GM21825 (cell line): ENCODE data around the gene DUS3L.
"Not testable (repeated sequence)": the region's sequence is repeated elsewhere in the genome, so short reads cannot be mapped to it uniquely, and the experiment has no call there.

Source experiments
- ATAC-seq: cut with Tn5 transposase; IDR thresholded peaks from one replicate; pipeline ENCODE4 v1.9.1; 2021; ENCODE audit warnings: mild to moderate bottlenecking, moderate library complexity; ENCODE audit not compliant: unreplicated experiment

The DUS3L gene

GRCh38 chr19:5800361-5801270 is 9.7 kb upstream of the DUS3L start:
- ATAC-seq: no peak

DNA sequence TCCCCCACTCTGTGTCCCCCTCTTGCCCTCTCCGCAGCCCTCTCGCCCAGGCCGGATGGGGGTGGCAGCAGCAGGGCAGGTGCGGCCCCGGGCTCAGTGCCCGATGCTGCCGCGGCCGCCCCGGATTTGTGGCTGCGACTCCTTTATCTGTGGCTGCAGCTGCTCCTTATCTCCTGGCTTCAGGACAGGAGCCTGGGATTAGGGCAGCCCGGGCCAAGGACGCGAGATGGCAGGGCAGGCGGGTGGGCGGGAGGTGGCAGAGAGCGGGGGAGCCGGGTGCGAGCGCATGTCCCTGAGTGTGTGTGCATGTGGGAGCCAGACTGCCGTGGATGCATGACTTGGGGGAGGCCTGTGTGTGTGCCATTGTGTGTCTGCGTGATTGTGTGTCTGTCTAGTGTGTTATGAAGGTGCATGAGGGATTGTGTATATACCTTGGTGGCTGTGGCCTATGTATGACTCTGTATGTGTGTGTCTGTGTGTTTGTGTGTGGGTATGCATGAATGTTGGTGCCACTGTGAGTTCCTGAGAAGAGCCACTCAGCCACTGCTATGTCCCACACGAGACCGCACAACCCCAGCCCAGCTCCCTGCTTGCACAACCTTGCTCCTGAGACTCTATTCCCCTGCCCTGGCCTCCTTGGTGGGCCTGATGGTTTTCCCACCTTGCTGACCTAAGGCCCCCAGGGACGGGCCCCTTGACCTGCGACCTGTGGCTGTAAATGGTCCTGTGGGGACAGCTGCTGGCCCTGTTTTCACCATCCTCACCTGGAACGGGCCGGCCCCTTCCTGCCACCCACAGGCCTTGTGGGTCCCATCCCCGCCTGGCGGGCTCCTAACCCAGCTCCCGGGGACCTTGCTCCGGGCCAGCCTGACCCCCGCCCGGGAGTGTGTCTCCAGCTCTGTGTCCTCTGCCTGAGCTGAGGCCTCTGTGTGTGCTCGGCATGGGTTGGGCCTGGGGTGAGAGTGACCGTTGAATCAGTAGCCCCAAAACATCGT is 8.6 kb upstream of the DUS3L start:
- ATAC-seq: no peak

- ATAC-seq: no peak
Measured at GRCh38 chr19:5798244-5798643, 7.3 kb upstream of the DUS3L start.

DNA sequence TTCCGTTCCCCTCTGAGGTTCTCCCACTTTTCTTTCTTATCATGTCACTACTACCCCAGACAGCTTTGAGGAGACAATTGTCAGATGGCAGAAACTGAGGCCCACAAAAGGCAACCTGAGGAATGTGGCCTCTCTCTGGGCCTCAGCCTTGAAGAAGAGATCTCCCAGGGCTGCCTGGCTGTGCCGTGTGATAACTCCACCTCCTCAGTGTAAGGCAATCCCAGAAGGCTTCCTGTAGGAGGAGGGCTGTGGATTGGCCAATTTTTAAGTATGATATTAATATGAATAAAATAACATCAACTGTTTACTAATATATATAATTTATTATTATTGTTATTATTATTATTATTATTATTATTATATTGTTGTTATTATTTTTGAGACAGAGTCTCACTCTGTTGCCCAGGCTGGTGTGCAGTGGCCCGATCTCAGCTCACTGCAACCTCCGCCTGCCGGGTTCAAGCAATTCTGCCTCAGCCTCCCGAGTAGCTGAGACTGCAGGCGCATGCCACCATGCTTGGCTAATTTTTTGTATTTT is 4.5 kb upstream of the DUS3L start:
- ATAC-seq: no peak

- ATAC-seq: no peak
Measured at GRCh38 chr19:5793188-5793587, 2.2 kb upstream of the DUS3L start.

GRCh38 chr19:5792224-5792623 is 1.3 kb upstream of the DUS3L start:
- no peak for ATAC-seq

GRCh38 chr19:5789886-5790558 is 941 bp downstream of the DUS3L start:
- ATAC-seq: no peak

DNA sequence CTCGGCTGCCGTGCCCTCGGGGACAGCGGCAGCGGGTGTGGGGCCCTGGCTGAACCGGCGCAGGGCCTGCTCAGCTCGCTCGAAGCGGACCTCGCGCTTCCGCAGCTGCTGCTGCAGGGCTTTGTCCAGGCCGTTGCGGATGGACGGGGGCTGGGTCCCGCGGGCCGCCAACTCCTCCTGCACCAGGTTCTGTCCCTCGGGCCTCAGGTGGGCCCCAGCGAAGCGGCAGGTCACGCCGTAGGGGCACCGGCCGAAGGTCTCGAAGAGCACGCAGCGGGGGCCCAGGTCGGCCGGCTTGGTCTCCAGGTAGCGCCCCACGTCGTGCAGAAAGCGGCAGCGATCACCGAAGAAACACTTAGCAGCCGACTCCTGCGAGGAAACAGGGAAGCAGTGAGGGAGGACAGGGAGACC is 1.6 kb downstream of the DUS3L start:
- ATAC-seq: no peak

DNA sequence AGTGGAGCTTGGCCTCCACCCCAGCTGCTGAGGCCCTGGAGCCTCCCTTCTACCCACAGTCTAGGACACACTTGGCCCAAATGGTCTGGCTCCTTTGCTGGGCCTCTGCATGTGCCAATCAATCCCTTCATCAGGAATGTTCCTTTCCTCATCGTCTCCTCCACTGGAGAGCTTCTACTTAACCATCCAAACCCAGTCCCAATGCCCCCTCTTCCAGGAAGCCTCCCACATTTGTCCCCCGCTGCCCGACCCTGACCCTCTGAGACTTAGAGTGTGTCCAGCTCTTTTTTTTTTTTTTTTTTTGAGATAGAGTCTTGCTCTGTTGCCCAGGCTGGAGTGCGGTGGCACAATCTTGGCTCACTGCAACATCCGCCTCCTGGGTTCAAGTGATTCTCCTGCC is 2.5 kb downstream of the DUS3L start:
- no peak for ATAC-seq

DNA sequence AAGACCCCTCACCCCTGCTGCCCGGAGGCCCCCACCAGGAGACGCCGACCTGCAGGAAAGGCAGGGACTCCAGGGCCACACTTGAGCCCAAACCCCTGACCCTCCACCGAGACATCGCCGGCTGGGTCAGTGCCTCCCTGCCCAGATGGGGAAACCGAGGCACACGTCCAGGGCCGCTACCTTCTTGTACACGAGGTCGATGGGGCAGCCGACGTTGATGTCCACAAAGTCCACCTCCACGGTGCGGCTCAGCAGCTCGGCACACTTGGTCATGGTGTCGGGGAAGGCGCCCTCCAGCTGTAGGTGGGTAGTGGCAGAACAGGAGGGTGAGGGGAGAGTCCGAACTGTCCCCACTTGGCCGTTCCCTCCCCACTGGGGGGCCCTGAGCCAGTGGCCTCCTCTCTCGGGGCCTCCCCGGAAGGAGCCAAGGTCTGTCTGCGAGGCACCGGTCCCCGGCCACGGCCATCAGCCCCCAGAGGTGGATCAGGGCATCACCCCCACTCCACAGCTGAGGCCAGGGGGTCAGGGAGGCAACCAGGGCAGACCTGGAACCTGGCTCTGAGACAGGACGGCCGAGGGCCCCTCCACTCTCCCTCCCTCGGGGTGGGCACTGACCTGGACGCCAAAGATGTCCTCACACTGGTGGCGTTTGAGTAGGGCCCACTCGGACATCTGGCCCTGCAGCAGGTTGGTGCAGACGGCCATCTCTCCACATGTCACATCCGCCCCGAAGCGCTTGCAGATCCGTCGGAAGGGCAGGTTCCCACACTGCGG is 3.4 kb downstream of the DUS3L start:
- ATAC-seq: no peak

GRCh38 chr19:5786593-5787408 is 4.2 kb downstream of the DUS3L start:
- ATAC-seq: no peak

DNA sequence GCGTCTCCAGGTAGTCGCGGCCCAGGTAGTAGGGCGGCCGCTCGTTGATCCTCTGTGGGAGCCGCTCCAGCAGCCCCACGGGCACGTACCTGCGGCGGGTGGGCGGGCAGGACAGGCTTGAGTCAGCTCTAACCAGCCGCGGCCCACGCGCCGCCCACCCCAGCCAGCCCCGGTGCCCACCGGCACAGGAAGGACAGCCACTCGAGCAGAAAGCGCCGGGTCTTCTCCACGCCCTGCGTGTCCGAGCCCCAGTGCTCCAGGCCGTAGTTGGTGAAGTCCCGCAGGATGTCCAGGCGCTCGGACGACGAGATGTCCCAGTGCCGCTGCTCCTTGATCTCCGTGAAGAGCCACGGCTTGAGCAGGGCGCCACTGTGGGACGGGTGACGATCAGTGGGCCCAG is 5.5 kb downstream of the DUS3L start:
- ATAC-seq: no peak

GRCh38 chr19:5784581-5785147 is 6.3 kb downstream of the DUS3L start, which contains the start of gene PRR22:
Gene PRR22, minus strand, starts transcription at chr19:5784746. Its CDS starts 86 bp downstream, at chr19:5784660.
- ATAC-seq: no peak

DNA sequence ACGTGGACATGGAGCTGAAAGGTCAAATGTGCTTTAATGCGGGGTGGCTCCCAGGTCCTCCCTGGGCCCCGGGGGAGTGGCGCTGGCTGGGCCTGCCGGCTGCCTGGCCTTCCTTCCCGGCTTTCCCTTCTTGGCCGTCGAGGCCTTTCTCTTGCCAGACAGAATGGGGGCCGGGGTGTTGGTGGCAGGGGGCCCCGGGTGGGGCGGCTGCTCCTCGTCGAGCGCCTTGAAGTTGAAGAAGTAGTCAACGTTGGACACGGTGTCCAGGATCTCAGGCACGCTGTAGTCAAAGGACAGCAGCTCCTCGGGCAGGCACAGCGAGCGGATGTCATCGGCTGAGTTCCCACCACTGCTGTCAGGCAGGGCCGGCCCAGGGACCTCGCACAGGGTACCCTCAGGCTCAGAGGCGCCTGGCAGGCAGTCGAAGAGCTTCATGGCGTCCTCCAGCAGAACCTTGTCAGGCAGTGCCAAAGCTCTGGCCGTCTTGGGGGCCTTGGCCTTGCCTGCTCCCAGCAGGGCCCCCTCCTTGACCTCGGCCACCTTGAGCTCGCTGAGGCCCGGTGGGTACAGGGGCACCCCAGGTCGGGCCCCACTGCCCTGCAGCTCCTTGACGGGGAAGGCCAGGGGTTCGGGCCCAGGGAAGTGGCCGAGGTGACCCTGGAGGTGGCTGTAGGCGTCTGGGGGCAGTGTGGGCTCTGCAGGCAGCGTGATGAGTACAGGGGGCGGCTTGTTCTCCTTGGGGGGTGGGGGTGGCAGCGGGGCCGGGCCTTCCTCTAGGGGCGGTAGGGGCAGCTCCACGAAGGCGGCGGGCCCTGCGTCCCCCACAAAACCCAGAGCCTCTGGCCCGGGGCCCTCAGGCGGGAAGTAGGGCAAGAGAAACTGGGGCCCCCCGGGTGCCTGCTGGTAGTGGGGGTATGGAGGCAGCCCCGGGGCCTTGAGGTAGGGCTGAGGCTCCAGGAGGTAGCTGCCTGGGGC is 7.7 kb downstream of the DUS3L start:
- ATAC-seq: no peak

- no peak for ATAC-seq
Measured at GRCh38 chr19:5782322-5782721, 8.6 kb downstream of the DUS3L start.

- not testable (repeated sequence) for ATAC-seq
Measured at GRCh38 chr19:5780916-5781315, 10.0 kb downstream of the DUS3L start.

GRCh38 chr19:5778402-5778801 is 12.6 kb downstream of the DUS3L start:
- no peak for ATAC-seq
